Ecto neural progenitor cell (in vitro differentiated cells): ENCODE data around the gene SLC35B2.

Experiments
- DNase-seq: peaks from one replicate; pipeline ENCODE4 v3.0.0-alpha.2; 2018; ENCODE audit warnings: low spot score

SLC35B2 gene

GRCh38 chr6:44222486-44223318, 34.6 kb downstream of the SLC35B2 start:
- no peak for DNase-seq

GRCh38 chr6:44221961-44222335, 35.4 kb downstream of the SLC35B2 start:
- DNase-seq = no peak

- peak; percentile 80 for DNase-seq
Observed at GRCh38 chr6:44221291-44221960, 35.9 kb downstream of the SLC35B2 start.

- DNase-seq = no peak
Observed at GRCh38 chr6:44220913-44221290, 36.4 kb downstream of the SLC35B2 start.

- DNase-seq = no peak
Observed at GRCh38 chr6:44219815-44220784, 37.2 kb downstream of the SLC35B2 start.

- DNase-seq = peak; percentile 95
Observed at GRCh38 chr6:44219053-44219814, 38.1 kb downstream of the SLC35B2 start.

GRCh38 chr6:44217332-44218143, 39.8 kb downstream of the SLC35B2 start:
- peak; percentile 71 for DNase-seq

- DNase-seq = peak; percentile 77
Observed at GRCh38 chr6:44216677-44217331, 40.5 kb downstream of the SLC35B2 start, which contains the start of gene MYMX. Gene MYMX, plus strand, starts transcription at chr6:44216926. Its CDS starts 546 bp downstream, at chr6:44217472.

- DNase-seq = no peak
Observed at GRCh38 chr6:44214307-44214706, 43.0 kb downstream of the SLC35B2 start.

GRCh38 chr6:44211284-44211683, 46.0 kb downstream of the SLC35B2 start:
- DNase-seq = no peak

- DNase-seq = no peak
Observed at GRCh38 chr6:44207966-44208365, 49.4 kb downstream of the SLC35B2 start.
